ENCODE data around the gene GPR143.

- TF ChIP-seq, protein P1, sequence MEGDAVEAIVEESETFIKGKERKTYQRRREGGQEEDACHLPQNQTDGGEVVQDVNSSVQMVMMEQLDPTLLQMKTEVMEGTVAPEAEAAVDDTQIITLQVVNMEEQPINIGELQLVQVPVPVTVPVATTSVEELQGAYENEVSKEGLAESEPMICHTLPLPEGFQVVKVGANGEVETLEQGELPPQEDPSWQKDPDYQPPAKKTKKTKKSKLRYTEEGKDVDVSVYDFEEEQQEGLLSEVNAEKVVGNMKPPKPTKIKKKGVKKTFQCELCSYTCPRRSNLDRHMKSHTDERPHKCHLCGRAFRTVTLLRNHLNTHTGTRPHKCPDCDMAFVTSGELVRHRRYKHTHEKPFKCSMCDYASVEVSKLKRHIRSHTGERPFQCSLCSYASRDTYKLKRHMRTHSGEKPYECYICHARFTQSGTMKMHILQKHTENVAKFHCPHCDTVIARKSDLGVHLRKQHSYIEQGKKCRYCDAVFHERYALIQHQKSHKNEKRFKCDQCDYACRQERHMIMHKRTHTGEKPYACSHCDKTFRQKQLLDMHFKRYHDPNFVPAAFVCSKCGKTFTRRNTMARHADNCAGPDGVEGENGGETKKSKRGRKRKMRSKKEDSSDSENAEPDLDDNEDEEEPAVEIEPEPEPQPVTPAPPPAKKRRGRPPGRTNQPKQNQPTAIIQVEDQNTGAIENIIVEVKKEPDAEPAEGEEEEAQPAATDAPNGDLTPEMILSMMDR (IDR thresholded peaks at IDR 0.05): no peak
- no peak for TF ChIP-seq POLR2A (IDR thresholded peaks at IDR 0.05)
Observed at GRCh38 chrX:9759337-9759736, 6.3 kb downstream of the GPR143 start.

Data from ovary (tissue), 3 donors.